GM12891 (cell line): ENCODE data around the gene PXK.

Source experiments
- PAX5 ChIP-seq: IDR thresholded peaks from 2 replicates; pipeline ENCODE4 v1.6.1; 2011; ENCODE audit warnings: low read length, moderate library complexity, mild to moderate bottlenecking; ENCODE audit not compliant: insufficient read depth, severe bottlenecking
- POLR2A ChIP-seq: IDR thresholded peaks from 2 replicates; pipeline ENCODE4 v1.6.1; 2011; ENCODE audit warnings: low read depth, low read length, control low read depth
- POLR2AphosphoS5 ChIP-seq: IDR thresholded peaks from 2 replicates; pipeline ENCODE4 v1.6.1; 2011; ENCODE audit warnings: low read depth, low read length, control low read depth
- POU2F2 ChIP-seq: IDR thresholded peaks from 2 replicates; pipeline ENCODE4 v1.6.1; 2011; ENCODE audit warnings: low read depth, mild to moderate bottlenecking, control low read depth, low read length, moderate library complexity
- SPI1 ChIP-seq: IDR thresholded peaks from 2 replicates; pipeline ENCODE4 v1.6.1; 2011; ENCODE audit warnings: low read depth, low read length, control low read depth
- TAF1 ChIP-seq: IDR thresholded peaks from 2 replicates; pipeline ENCODE4 v1.6.1; 2011; ENCODE audit warnings: low read depth, low read length, control low read depth

DNA sequence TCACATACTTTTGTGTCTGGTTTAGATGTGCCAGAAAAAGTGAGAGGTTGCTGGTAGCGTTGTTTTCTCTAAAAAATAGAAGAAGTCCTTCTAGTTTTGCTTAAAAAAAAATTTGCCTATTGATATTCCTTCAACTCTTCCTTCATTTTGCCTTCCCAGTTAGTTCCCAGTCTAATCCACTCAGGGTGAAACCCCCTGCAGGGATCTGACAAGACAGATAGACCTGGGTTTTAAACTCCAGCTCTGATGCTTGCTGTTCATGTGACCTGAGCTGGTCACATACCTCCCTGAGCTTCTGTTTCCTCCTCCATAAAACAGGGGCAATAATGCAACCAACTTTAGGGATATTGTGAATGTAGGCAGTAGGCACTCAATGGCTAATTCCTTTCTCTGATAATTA lies 140.6 kb downstream of the PXK start:
- TF ChIP-seq POLR2A (no peak), TAF1 (no peak), POLR2AphosphoS5 (no peak), POU2F2 (no peak), PAX5 (no peak), SPI1 (no peak)
